Type B pancreatic cell (in vitro differentiated cells): ENCODE measurements around the gene CPSF4. TPM values are rescaled to one million over a fixed set of nuclear protein-coding genes. Genes with fewer than 3 reads are reported as not detected.

ENCODE experiments used
- DNase-seq: peaks from one replicate; pipeline ENCODE4 v3.0.0; 2021; ENCODE audit warnings: mixed read lengths; ENCODE audit not compliant: unreplicated experiment; ENCODE audit errors: extremely low spot score
- H3K27ac Mint-ChIP-seq: 2 replicates; pipeline ENCODE4 v1.8.0; 2021; ENCODE audit warnings: mild to moderate bottlenecking, mixed read lengths
- H3K27me3 Mint-ChIP-seq: 2 replicates; pipeline ENCODE4 v1.8.0; 2021; ENCODE audit warnings: mixed read lengths
- H3K36me3 Mint-ChIP-seq: 2 replicates; pipeline ENCODE4 v1.8.0; 2021; ENCODE audit warnings: mixed read lengths
- H3K4me1 Mint-ChIP-seq: one replicate; pipeline ENCODE4 v1.8.0; 2021; ENCODE audit warnings: mixed read lengths; ENCODE audit not compliant: unreplicated experiment
- H3K4me3 Mint-ChIP-seq: 2 replicates; pipeline ENCODE4 v1.8.0; 2021; ENCODE audit warnings: mild to moderate bottlenecking, mixed read lengths
- H3K9me3 Mint-ChIP-seq: 2 replicates; pipeline ENCODE4 v1.8.0; 2021; ENCODE audit warnings: mixed read lengths
- total RNA-seq: library from RNA; stranded (reverse); gene quantifications from 2 replicates; pipeline ENCODE4 v1.2.1, GENCODE V29; 2021; ENCODE audit warnings: low replicate concordance
- TF ChIP-seq, protein P1 (sequence below): fragments of 200-600 bp; sonication (generic); conservative IDR thresholded peaks from 2 replicates; pipeline ENCODE4 v1.5.0; 2021; ENCODE audit warnings: antibody characterized with exemption, mild to moderate bottlenecking

CPSF4 gene
- total RNA-seq, 1 donor from 2014 or later = 64.1 TPM

DNA sequence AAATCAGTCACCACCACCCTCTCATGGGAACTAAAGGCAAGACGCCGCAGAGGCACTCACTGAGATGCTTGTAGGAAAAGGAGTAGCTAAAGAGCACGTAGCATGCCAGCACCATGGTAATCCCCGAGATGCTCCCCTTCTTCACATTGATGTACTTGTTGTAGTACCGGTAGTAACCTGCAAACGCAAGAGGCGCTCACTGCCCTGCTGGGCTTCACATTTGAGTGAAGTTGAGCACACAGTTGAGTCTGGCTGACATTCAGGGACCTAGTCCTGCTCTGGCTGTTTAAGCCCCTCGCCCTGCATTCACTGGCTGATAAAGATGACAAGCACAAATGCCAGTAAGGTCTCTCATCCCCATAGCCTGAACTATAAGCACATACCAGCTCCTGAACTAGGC lies 20.3 kb downstream of the CPSF4 start:
- TF ChIP-seq, protein P1, sequence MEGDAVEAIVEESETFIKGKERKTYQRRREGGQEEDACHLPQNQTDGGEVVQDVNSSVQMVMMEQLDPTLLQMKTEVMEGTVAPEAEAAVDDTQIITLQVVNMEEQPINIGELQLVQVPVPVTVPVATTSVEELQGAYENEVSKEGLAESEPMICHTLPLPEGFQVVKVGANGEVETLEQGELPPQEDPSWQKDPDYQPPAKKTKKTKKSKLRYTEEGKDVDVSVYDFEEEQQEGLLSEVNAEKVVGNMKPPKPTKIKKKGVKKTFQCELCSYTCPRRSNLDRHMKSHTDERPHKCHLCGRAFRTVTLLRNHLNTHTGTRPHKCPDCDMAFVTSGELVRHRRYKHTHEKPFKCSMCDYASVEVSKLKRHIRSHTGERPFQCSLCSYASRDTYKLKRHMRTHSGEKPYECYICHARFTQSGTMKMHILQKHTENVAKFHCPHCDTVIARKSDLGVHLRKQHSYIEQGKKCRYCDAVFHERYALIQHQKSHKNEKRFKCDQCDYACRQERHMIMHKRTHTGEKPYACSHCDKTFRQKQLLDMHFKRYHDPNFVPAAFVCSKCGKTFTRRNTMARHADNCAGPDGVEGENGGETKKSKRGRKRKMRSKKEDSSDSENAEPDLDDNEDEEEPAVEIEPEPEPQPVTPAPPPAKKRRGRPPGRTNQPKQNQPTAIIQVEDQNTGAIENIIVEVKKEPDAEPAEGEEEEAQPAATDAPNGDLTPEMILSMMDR = peak; percentile 64
- Mint-ChIP-seq H3K27me3 (no peaks in the 10 kb centered on the region), H3K4me1 (peaks cover 12% of the 10 kb centered on the region), H3K27ac (peak overlapping the region; percentile 46), H3K4me3 (no peak overlapping the region), H3K36me3 (peaks cover 28% of the 10 kb centered on the region), H3K9me3 (no peaks in the 10 kb centered on the region)
- no peak for DNase-seq

DNA sequence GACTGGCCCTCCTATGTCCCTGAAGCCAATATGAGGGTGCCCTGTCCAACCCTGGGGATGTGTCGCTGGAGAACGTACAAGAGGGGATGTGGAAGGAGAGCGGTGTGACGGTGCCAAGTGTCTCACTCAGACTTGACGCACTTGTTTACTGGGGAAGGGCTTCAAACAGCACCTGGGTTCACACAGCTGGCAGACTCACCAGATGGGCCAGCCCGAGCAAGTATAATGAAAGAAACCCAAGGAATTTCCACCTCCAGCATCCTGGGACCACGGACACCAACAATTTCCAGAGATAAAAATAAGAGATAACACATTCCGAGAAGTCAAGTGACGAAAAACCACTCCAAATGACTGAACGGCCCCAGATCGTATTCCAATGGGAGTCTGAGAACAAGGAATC lies 21.9 kb downstream of the CPSF4 start:
- peaks cover 33% of the 10 kb centered on the region for H3K36me3 Mint-ChIP-seq
- H3K27ac Mint-ChIP-seq = peak overlapping the region; percentile 72
- no peaks in the 10 kb centered on the region for H3K27me3 Mint-ChIP-seq
- peaks cover 18% of the 10 kb centered on the region for H3K4me1 Mint-ChIP-seq
- peak overlapping the region; percentile 53 for H3K4me3 Mint-ChIP-seq
- DNase-seq = no peak
- no peaks in the 10 kb centered on the region for H3K9me3 Mint-ChIP-seq
- TF ChIP-seq, protein P1 = no peak

DNA sequence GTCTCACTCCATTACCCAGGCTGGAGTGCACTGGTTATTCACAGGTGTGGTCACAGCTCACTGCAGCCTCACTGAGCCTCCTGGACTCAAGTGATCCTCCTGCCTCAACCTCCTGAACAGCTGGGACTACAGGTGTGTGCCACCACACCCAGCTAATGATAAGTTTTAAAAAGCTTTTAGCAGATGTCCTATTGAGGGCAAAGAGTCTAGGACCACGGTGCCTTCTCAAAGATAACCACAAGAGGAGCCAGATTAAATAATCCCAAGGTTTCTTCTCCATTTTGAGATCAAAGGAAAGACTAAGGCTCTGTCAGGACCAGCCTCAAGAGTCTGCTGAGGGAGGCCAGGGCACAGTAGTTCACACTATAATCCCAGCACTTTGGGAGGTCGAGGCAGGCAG lies 22.5 kb downstream of the CPSF4 start:
- Mint-ChIP-seq H3K36me3 (peaks cover 37% of the 10 kb centered on the region), H3K4me3 (no peak overlapping the region), H3K9me3 (no peaks in the 10 kb centered on the region), H3K4me1 (peaks cover 23% of the 10 kb centered on the region), H3K27ac (no peak overlapping the region), H3K27me3 (peaks cover 3% of the 10 kb centered on the region)
- TF ChIP-seq, protein P1 = peak; percentile 44
- no peak for DNase-seq

DNA sequence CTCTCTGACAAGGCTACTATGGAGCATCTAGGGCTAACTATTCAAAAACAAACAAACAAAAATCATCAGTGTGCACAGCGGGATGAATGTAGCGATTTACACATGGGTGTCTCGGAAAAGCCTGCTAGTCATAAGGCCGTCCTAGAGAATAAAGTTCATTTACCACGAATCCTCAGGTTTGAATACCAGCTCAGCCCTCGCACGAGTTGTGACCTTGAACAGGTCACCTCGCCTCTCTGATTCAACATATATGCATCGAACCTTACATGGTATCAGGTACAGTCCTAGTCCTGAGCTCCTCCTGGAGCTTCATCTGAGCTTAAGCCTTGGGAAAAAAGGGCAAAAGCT lies 26.7 kb downstream of the CPSF4 start:
- Mint-ChIP-seq H3K9me3 (no peaks in the 10 kb centered on the region), H3K27ac (peak overlapping the region; percentile 96), H3K36me3 (peaks cover 21% of the 10 kb centered on the region), H3K4me3 (peak overlapping the region; percentile 93), H3K27me3 (peaks cover 15% of the 10 kb centered on the region), H3K4me1 (peaks cover 20% of the 10 kb centered on the region)
- TF ChIP-seq, protein P1 = no peak
- DNase-seq = no peak

DNA sequence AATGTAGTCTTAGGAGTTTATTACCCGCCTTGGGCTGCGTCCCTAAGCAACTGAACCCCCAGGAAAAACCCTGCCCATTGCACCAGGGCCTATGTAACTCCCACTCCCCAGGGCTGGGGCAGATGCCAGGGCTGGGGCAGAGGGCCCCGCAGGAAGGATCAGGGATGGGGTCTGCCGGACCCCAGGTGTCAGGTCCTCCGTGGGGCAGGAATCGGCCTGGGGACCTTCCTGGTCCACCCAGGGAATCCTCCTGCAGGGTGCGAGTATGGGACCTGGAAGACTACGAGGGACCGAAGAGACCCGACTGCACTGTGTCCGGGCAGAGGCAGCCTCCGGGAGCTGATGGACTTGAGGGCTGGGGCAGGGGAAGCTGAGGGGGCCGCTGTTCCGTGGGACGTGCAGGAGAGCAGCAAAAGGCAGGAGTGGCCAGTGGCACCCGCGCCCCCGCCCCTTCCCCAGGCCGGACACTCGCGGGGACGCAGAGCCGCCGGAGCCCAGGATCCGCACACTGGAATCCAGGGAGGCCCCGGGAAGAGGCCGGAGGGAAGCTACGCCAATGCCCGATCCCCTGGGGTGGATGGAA lies 29.7 kb downstream of the CPSF4 start:
- Mint-ChIP-seq H3K9me3 (no peaks in the 10 kb centered on the region), H3K36me3 (peaks cover 16% of the 10 kb centered on the region), H3K27me3 (peaks cover 19% of the 10 kb centered on the region), H3K4me3 (no peak overlapping the region), H3K4me1 (peaks cover 27% of the 10 kb centered on the region), H3K27ac (no peak overlapping the region)
- DNase-seq = no peak
- TF ChIP-seq, protein P1 = no peak
